ENCODE data around the gene TRPV3. TPM values are rescaled to one million over a fixed set of nuclear protein-coding genes. Genes with fewer than 3 reads are reported as not detected.

TRPV3 gene
- total and polyA plus RNA-seq, 2 experiments from 2014 or later, result 0.15 to 0.69 TPM

DNA sequence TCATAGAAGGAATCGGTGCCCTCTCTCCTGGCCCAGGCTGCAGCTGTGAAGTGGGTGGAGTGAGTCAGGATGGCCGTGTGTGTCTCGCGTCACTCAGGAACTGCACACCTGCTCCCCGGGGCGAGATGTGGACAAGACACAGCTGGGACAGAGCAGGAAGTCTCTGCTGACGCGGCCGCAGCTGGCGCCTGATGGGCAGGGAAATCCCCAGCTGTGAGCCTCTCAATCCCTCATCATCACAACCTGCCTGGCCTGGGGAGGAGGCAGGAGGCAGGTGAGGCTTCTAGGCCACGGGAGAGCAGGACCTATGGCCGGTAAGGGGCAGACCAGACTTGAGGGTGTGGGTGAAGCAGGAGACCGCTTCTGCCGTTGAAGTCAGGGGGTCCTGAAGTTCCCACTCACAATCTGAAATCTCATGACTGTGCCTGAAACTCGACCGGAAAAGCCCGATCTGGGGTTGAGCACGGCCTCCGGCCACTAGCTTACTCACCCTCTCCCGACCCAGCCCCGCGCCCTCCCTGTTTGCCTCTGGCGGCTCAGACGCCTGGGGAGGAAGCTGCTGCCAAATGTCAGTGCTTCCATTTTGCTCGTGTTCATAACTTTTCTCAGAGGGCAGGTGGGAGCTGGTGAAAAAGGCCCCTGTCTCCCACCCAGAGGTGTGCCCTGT is 1.1 kb upstream of the TRPV3 start (continued):
- no peak for TF ChIP-seq CREB1 (CRISPR knock-in tag; IDR thresholded peaks at IDR 0.05; ENCODE audit: low read depth)

DNA sequence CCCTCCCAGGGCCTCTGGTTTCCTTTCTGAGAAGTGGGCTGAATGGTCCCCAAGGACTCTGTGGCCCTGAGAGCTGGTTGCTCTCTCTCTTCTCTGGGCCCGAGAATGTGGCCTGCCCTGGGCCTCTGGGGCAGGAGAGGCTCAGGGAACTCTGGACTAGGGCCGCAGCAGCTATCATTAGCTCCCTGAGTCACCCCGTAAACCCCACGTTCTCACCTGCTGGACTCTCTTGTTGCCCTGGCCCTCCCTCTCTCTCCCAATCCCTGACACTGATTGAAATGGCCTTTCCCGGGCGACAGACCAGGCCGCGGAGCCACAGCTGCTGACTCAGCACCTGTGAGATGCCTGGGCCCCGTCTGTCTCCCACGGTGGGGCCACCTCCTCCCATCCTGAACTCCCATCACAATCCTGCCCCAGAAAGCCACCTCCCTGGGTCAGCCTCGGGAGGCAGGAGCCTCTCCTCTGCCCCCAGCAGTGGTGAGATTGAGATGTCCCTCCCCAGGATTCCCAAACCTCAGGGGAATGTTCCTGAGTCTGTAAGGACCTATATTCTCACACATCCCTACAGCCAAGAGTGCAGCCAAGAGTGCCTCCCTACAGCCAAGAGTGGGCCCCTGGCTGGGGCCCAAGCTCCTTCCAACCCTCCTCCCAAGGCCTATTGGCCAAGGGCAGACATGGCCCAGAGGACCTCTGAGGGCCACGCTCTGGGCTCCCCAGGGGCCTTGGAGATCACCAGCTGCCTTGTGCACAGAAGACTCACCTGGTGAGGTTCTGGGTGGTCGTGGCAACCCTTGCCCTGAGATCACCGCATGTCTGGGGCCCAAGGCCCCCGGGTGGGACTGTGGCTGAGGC is 470 bp downstream of the TRPV3 start:
- ATAC-seq (no peak), DNase-seq (ENCODE audit: low spot score) (no peak)
- Mint-ChIP-seq H3K4me1 (no peaks in the 10 kb centered on the region), H3K36me3 (ENCODE audit: low read depth) (no peaks in the 10 kb centered on the region; the same call in 2 of the 3 replicates), H3K27me3 (ENCODE audit: insufficient read depth, low read depth, poor library complexity) (peaks cover 3% of the 10 kb centered on the region), H3K9me3 (no peaks in the 10 kb centered on the region), H3K4me3 (no peak overlapping the region), H3K27ac (no peak overlapping the region; the same call in 1 of the 2 replicates)
- Histone ChIP-seq H3F3A (replicated peaks; ENCODE audit: low read depth) (no peaks in the 10 kb centered on the region), H2AFZ (no peak overlapping the region), H3K27ac (ENCODE audit: low read depth) (no peak overlapping the region), H3K79me2 (replicated peaks; ENCODE audit: insufficient read depth) (no peaks in the 10 kb centered on the region), H3K4me2 (no peak overlapping the region), H3K4me1 (ENCODE audit: insufficient read depth) (no peaks in the 10 kb centered on the region), H3K9me2 (ENCODE audit: insufficient read depth) (no peaks in the 10 kb centered on the region), H3K4me3 (no peak overlapping the region), H3K36me3 (ENCODE audit: insufficient read depth) (no peaks in the 10 kb centered on the region), H3K27me3 (ENCODE audit: insufficient read depth) (no peaks in the 10 kb centered on the region), H4K20me1 (replicated peaks; ENCODE audit: insufficient read depth) (no peaks in the 10 kb centered on the region)
- TF ChIP-seq JUNB (IDR thresholded peaks at IDR 0.05; ENCODE audit: unreplicated experiment) (no peak), CREB1 (CRISPR knock-in tag; IDR thresholded peaks at IDR 0.05; ENCODE audit: low read depth) (no peak), ZNF114 (CRISPR knock-in tag; IDR thresholded peaks at IDR 0.05) (no peak), EZH2 (IDR thresholded peaks at IDR 0.05; ENCODE audit: low read depth, unreplicated experiment) (no peak), ZNF331 (CRISPR knock-in tag; IDR thresholded peaks at IDR 0.05; ENCODE audit: low read depth) (no peak), NANOG (IDR thresholded peaks at IDR 0.05; ENCODE audit: borderline replicate concordance) (no peak)
- TF ChIP-seq, protein P1, sequence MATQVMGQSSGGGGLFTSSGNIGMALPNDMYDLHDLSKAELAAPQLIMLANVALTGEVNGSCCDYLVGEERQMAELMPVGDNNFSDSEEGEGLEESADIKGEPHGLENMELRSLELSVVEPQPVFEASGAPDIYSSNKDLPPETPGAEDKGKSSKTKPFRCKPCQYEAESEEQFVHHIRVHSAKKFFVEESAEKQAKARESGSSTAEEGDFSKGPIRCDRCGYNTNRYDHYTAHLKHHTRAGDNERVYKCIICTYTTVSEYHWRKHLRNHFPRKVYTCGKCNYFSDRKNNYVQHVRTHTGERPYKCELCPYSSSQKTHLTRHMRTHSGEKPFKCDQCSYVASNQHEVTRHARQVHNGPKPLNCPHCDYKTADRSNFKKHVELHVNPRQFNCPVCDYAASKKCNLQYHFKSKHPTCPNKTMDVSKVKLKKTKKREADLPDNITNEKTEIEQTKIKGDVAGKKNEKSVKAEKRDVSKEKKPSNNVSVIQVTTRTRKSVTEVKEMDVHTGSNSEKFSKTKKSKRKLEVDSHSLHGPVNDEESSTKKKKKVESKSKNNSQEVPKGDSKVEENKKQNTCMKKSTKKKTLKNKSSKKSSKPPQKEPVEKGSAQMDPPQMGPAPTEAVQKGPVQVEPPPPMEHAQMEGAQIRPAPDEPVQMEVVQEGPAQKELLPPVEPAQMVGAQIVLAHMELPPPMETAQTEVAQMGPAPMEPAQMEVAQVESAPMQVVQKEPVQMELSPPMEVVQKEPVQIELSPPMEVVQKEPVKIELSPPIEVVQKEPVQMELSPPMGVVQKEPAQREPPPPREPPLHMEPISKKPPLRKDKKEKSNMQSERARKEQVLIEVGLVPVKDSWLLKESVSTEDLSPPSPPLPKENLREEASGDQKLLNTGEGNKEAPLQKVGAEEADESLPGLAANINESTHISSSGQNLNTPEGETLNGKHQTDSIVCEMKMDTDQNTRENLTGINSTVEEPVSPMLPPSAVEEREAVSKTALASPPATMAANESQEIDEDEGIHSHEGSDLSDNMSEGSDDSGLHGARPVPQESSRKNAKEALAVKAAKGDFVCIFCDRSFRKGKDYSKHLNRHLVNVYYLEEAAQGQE (IDR thresholded peaks at IDR 0.05; ENCODE audit: unreplicated experiment), result no peak
- TF ChIP-seq, protein P2, sequence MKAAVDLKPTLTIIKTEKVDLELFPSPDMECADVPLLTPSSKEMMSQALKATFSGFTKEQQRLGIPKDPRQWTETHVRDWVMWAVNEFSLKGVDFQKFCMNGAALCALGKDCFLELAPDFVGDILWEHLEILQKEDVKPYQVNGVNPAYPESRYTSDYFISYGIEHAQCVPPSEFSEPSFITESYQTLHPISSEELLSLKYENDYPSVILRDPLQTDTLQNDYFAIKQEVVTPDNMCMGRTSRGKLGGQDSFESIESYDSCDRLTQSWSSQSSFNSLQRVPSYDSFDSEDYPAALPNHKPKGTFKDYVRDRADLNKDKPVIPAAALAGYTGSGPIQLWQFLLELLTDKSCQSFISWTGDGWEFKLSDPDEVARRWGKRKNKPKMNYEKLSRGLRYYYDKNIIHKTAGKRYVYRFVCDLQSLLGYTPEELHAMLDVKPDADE (IDR thresholded peaks at IDR 0.05), result no peak
- TF ChIP-seq, protein P3, sequence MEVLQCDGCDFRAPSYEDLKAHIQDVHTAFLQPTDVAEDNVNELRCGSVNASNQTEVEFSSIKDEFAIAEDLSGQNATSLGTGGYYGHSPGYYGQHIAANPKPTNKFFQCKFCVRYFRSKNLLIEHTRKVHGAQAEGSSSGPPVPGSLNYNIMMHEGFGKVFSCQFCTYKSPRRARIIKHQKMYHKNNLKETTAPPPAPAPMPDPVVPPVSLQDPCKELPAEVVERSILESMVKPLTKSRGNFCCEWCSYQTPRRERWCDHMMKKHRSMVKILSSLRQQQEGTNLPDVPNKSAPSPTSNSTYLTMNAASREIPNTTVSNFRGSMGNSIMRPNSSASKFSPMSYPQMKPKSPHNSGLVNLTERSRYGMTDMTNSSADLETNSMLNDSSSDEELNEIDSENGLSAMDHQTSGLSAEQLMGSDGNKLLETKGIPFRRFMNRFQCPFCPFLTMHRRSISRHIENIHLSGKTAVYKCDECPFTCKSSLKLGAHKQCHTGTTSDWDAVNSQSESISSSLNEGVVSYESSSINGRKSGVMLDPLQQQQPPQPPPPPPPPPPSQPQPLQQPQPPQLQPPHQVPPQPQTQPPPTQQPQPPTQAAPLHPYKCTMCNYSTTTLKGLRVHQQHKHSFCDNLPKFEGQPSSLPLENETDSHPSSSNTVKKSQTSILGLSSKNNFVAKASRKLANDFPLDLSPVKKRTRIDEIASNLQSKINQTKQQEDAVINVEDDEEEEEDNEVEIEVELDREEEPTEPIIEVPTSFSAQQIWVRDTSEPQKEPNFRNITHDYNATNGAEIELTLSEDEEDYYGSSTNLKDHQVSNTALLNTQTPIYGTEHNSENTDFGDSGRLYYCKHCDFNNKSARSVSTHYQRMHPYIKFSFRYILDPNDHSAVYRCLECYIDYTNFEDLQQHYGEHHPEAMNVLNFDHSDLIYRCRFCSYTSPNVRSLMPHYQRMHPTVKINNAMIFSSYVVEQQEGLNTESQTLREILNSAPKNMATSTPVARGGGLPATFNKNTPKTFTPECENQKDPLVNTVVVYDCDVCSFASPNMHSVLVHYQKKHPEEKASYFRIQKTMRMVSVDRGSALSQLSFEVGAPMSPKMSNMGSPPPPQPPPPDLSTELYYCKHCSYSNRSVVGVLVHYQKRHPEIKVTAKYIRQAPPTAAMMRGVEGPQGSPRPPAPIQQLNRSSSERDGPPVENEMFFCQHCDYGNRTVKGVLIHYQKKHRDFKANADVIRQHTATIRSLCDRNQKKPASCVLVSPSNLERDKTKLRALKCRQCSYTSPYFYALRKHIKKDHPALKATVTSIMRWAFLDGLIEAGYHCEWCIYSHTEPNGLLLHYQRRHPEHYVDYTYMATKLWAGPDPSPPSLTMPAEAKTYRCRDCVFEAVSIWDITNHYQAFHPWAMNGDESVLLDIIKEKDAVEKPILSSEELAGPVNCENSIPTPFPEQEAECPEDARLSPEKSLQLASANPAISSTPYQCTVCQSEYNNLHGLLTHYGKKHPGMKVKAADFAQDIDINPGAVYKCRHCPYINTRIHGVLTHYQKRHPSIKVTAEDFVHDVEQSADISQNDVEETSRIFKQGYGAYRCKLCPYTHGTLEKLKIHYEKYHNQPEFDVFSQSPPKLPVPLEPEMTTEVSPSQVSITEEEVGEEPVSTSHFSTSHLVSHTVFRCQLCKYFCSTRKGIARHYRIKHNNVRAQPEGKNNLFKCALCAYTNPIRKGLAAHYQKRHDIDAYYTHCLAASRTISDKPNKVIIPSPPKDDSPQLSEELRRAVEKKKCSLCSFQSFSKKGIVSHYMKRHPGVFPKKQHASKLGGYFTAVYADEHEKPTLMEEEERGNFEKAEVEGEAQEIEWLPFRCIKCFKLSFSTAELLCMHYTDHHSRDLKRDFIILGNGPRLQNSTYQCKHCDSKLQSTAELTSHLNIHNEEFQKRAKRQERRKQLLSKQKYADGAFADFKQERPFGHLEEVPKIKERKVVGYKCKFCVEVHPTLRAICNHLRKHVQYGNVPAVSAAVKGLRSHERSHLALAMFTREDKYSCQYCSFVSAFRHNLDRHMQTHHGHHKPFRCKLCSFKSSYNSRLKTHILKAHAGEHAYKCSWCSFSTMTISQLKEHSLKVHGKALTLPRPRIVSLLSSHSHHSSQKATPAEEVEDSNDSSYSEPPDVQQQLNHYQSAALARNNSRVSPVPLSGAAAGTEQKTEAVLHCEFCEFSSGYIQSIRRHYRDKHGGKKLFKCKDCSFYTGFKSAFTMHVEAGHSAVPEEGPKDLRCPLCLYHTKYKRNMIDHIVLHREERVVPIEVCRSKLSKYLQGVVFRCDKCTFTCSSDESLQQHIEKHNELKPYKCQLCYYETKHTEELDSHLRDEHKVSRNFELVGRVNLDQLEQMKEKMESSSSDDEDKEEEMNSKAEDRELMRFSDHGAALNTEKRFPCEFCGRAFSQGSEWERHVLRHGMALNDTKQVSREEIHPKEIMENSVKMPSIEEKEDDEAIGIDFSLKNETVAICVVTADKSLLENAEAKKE (CRISPR knock-in tag; IDR thresholded peaks at IDR 0.05), result no peak
- TF ChIP-seq, protein P4, sequence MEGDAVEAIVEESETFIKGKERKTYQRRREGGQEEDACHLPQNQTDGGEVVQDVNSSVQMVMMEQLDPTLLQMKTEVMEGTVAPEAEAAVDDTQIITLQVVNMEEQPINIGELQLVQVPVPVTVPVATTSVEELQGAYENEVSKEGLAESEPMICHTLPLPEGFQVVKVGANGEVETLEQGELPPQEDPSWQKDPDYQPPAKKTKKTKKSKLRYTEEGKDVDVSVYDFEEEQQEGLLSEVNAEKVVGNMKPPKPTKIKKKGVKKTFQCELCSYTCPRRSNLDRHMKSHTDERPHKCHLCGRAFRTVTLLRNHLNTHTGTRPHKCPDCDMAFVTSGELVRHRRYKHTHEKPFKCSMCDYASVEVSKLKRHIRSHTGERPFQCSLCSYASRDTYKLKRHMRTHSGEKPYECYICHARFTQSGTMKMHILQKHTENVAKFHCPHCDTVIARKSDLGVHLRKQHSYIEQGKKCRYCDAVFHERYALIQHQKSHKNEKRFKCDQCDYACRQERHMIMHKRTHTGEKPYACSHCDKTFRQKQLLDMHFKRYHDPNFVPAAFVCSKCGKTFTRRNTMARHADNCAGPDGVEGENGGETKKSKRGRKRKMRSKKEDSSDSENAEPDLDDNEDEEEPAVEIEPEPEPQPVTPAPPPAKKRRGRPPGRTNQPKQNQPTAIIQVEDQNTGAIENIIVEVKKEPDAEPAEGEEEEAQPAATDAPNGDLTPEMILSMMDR (conservative IDR thresholded peaks at IDR 0.05; ENCODE audit: low read depth in 2 of 2), result no peak
